Keratinocyte (primary cell): ENCODE data around the gene SLC25A24.

Experiments used
- CTCF ChIP-seq, 3 experiments: IDR thresholded peaks in 1 of 3; conservative IDR thresholded peaks in 1 of 3; optimal IDR thresholded peaks in 1 of 3; 2 replicates in 2 of 3; 3 replicates in 1 of 3; pipeline versions ENCODE3 to v1.5.1; 2011; ENCODE audit warnings: low read length in 3 of 3, mild to moderate bottlenecking in 3 of 3, moderate library complexity in 2 of 3, control low read depth in 1 of 3, inconsistent platforms in 1 of 3; ENCODE audit not compliant: insufficient read depth in 2 of 3; ENCODE audit errors: extremely low read depth in 1 of 3
- EZH2 ChIP-seq: IDR thresholded peaks from one replicate; pipeline ENCODE4 v1.6.1; 2012; ENCODE audit warnings: inconsistent platforms, mild to moderate bottlenecking, low read length, moderate library complexity

DNA sequence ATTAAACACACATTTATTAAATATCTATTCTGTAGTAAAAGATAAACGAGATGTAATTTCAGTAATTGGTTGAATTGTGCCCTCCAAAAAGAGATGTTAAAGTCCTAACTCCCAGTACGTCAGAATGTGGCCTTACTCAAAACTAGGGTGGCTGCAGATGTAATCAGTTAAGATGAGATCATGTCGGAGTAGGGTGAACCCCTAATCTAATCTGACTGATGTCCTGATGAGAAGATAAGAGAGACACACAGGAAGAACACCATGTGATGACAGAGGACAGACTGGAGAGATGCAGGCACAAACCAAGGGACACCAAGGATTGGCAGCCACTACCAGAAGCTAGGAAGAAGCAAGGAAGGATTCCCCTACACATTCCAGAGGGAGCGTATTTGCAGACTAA lies 104.1 kb downstream of the SLC25A24 start:
- TF ChIP-seq CTCF (optimal IDR thresholded peaks at IDR 0.05 in 1 of 3, IDR thresholded peaks at IDR 0.05 in 1 of 3, conservative IDR thresholded peaks at IDR 0.05 in 1 of 3; ENCODE audit: extremely low read depth in 1 of 3, insufficient read depth in 2 of 3, low read length in 3 of 3) (no peak), EZH2 (no peak)
